HEK293T (cell line): Measurements from ENCODE around the gene MORN3.

Experiments used
- ARNT ChIP-seq: fragments of 450-650 bp; IDR thresholded peaks from 2 replicates; pipeline ENCODE4 v1.6.1; 2017; ENCODE audit warnings: mild to moderate bottlenecking
- SP1 ChIP-seq: fragments of 450-650 bp; IDR thresholded peaks from 2 replicates; pipeline ENCODE4 v1.6.1; 2017

DNA sequence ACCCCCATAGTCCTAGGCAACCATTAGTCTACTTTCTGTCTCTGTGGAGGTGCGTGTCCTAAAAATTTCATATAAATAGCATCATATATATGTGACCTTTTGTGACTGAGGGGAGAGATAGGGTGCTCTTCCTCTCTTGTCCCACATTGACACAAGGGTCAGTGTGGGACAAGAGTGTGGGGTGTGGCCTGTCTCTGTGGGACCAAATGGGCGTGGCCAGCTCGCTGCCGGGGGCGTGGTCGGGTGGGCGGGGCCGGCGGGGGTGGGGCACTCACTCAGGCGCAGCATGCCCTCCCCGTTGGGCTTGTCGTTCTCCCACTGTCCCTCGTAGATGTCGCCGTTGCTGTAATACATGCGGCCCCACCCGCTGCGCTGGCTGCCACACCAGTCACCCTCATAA, 15.5 kb downstream of the MORN3 start:
- TF ChIP-seq SP1, result no peak
- no peak for TF ChIP-seq ARNT
